Activated CD4-positive, alpha-beta memory T cell treated with anti-CD3 and anti-CD28 coated beads for 36 hours (primary cell): ENCODE measurements around the gene SEMA6B. TPM values are rescaled to one million over a fixed set of nuclear protein-coding genes. Genes with fewer than 3 reads are reported as not detected.

Experiments
- CTCF ChIA-PET: fragments of 350-600 bp; sonication (Branson Sonifier 250); formaldehyde crosslinking; loops from one replicate; lab custom pipeline; 2021; ENCODE audit warnings: antibody characterized with exemption, inconsistent platforms; lab: Charles Lee
- POLR2A ChIA-PET: fragments of 350-600 bp; sonication (Branson Sonifier 250); formaldehyde crosslinking; loops from one replicate; lab custom pipeline; 2021; ENCODE audit warnings: antibody characterized with exemption; lab: Charles Lee
- DNase-seq: peaks from one replicate; pipeline ENCODE4 v3.0.0-alpha.2; 2020
- H3K27ac Mint-ChIP-seq: one replicate; pipeline ENCODE4 v1.8.0; 2021; ENCODE audit warnings: mixed read lengths
- H3K27me3 Mint-ChIP-seq: one replicate; pipeline ENCODE4 v1.8.0; 2021; ENCODE audit warnings: mixed read lengths
- H3K36me3 Mint-ChIP-seq: one replicate; pipeline ENCODE4 v1.8.0; 2021; ENCODE audit warnings: mixed read lengths
- H3K4me1 Mint-ChIP-seq: one replicate; pipeline ENCODE4 v1.8.0; 2021; ENCODE audit warnings: low read depth, mixed read lengths
- H3K4me3 Mint-ChIP-seq: one replicate; pipeline ENCODE4 v1.8.0; 2021; ENCODE audit warnings: mild to moderate bottlenecking, mixed read lengths
- H3K9me3 Mint-ChIP-seq: one replicate; pipeline ENCODE4 v1.8.0; 2021; ENCODE audit warnings: mixed read lengths
- intact Hi-C: fragments of 100-400 bp; cut with micrococcal nuclease; formaldehyde crosslinking; loops from one replicate; pipeline ENCODE4 v1.15.1; 2023
- total RNA-seq, 2 experiments: library from RNA; stranded (reverse); gene quantifications; one replicate each; pipeline ENCODE4 v1.2.3, GENCODE V29; 2021

The SEMA6B gene
- total RNA-seq, 2 experiments from 2014 or later: 0.19 TPM; not detected in 1

DNA sequence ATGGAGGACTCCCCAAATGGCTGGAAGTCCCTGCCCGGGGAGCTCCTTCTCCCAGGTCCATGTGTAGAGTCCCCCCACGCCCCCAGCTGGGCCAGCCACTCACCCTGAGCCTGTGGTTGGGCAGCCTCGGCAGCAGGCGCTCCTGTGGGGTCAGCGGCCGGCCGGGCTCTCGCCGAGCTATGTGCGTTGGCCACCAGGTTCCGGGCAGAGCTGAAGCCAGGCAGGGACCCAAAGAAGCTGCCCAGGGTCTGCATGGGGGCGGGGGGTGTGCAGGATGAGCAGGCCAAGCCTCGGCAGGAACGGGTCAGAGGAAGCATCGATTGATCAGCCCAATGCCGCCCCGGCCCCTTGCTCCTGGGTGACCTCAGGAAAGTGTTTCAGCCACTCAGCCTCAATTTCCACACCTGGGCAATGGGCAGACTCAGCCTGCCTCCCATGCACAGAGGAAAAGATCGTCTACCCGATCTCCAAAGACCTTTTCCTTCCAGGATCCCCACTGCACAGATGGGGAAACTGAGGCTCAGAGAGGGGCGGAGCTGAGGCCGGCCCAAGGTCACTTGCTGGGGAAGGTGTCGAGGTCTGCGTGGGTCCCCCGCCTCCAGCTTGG lies 41.9 kb downstream of the SEMA6B start:
- H3K4me3 Mint-ChIP-seq: no peak overlapping the region
- POLR2A ChIA-PET: no interaction called here
- no peak overlapping the region for H3K27ac Mint-ChIP-seq
- peaks cover 3% of the 10 kb centered on the region for H3K27me3 Mint-ChIP-seq
- CTCF ChIA-PET: interaction anchor here (1.3 kb wide), 1 partner anchor 292 kb away, joined by 3 read pairs; no protein-coding TSS in a partner anchor
- H3K36me3 Mint-ChIP-seq: no peaks in the 10 kb centered on the region
- intact Hi-C loops: no loop called here
- H3K9me3 Mint-ChIP-seq: no peaks in the 10 kb centered on the region
- no peak for DNase-seq
- H3K4me1 Mint-ChIP-seq: no peaks in the 10 kb centered on the region

DNA sequence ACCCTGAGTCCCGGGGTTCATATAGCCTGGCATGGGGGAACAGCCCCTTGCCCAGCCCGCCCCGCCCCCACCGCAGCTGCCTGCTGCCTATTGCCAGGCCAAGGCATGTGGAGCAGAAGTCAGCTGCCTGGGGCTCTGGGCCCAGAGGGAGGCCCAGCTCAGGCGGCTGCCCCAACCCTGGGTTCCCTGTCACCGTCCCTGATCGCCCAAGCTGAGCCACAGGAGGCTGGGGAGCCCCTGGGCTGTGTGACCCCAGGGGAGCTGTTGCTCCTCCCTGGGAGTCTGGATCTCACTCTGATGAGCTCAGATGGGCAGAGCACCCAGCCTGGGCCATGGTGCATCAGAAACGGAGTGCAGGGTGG lies 42.6 kb downstream of the SEMA6B start:
- no peak for DNase-seq
- peaks cover 3% of the 10 kb centered on the region for H3K27me3 Mint-ChIP-seq
- no peaks in the 10 kb centered on the region for H3K36me3 Mint-ChIP-seq
- CTCF ChIA-PET: interaction anchor here (0.6 to 1.3 kb wide), 2 partner anchors 11 to 293 kb away, joined by 3 read pairs; no protein-coding TSS in a partner anchor
- no peaks in the 10 kb centered on the region for H3K4me1 Mint-ChIP-seq
- intact Hi-C loops: no loop called here
- no peak overlapping the region for H3K27ac Mint-ChIP-seq
- H3K9me3 Mint-ChIP-seq: no peaks in the 10 kb centered on the region
- POLR2A ChIA-PET: no interaction called here
- no peak overlapping the region for H3K4me3 Mint-ChIP-seq

- Mint-ChIP-seq H3K4me1 (no peaks in the 10 kb centered on the region), H3K27me3 (peaks cover 3% of the 10 kb centered on the region), H3K36me3 (no peaks in the 10 kb centered on the region), H3K27ac (no peak overlapping the region), H3K9me3 (no peaks in the 10 kb centered on the region), H3K4me3 (no peak overlapping the region)
- intact Hi-C loops: no loop called here
- ChIA-PET POLR2A (no interaction called here), CTCF (interaction anchor here (0.6 to 3.5 kb wide), 5 partner anchors 8 to 293 kb away, joined by 3 to 17 read pairs (median 3); no protein-coding TSS in a partner anchor)
- no peak for DNase-seq
These were observed 43.1 kb downstream of the SEMA6B start for GRCh38 chr19:4516199-4516938.

- ChIA-PET CTCF (interaction anchor here (1.5 to 3.5 kb wide), 3 partner anchors 8 to 121 kb away, joined by 3 to 17 read pairs (median 3); no protein-coding TSS in a partner anchor), POLR2A (no interaction called here)
- H3K36me3 Mint-ChIP-seq: no peaks in the 10 kb centered on the region
- H3K27me3 Mint-ChIP-seq: peaks cover 3% of the 10 kb centered on the region
- H3K9me3 Mint-ChIP-seq: no peaks in the 10 kb centered on the region
- H3K4me3 Mint-ChIP-seq: no peak overlapping the region
- intact Hi-C loops: no loop called here
- DNase-seq: no peak
- no peak overlapping the region for H3K27ac Mint-ChIP-seq
- H3K4me1 Mint-ChIP-seq: no peaks in the 10 kb centered on the region
These were observed 43.8 kb downstream of the SEMA6B start for GRCh38 chr19:4515732-4516131.

- Mint-ChIP-seq H3K27ac (no peak overlapping the region), H3K27me3 (no peaks in the 10 kb centered on the region), H3K4me1 (no peaks in the 10 kb centered on the region), H3K9me3 (no peaks in the 10 kb centered on the region), H3K4me3 (no peak overlapping the region), H3K36me3 (no peaks in the 10 kb centered on the region)
- no peak for DNase-seq
- intact Hi-C loops: no loop called here
- ChIA-PET CTCF (interaction anchor here (3.5 kb wide), 1 partner anchor 11 kb away, joined by 17 read pairs; no protein-coding TSS in a partner anchor), POLR2A (no interaction called here)
These were observed 46.2 kb downstream of the SEMA6B start for GRCh38 chr19:4513248-4513647.

- no peaks in the 10 kb centered on the region for H3K27me3 Mint-ChIP-seq
- H3K4me1 Mint-ChIP-seq: no peaks in the 10 kb centered on the region
- no peak overlapping the region for H3K4me3 Mint-ChIP-seq
- no peaks in the 10 kb centered on the region for H3K36me3 Mint-ChIP-seq
- no peak for DNase-seq
- ChIA-PET CTCF (no interaction called here), POLR2A (no interaction called here)
- intact Hi-C loops: no loop called here
- no peaks in the 10 kb centered on the region for H3K9me3 Mint-ChIP-seq
- H3K27ac Mint-ChIP-seq: no peak overlapping the region
These were observed 47.4 kb downstream of the SEMA6B start for GRCh38 chr19:4512070-4512469.

DNA sequence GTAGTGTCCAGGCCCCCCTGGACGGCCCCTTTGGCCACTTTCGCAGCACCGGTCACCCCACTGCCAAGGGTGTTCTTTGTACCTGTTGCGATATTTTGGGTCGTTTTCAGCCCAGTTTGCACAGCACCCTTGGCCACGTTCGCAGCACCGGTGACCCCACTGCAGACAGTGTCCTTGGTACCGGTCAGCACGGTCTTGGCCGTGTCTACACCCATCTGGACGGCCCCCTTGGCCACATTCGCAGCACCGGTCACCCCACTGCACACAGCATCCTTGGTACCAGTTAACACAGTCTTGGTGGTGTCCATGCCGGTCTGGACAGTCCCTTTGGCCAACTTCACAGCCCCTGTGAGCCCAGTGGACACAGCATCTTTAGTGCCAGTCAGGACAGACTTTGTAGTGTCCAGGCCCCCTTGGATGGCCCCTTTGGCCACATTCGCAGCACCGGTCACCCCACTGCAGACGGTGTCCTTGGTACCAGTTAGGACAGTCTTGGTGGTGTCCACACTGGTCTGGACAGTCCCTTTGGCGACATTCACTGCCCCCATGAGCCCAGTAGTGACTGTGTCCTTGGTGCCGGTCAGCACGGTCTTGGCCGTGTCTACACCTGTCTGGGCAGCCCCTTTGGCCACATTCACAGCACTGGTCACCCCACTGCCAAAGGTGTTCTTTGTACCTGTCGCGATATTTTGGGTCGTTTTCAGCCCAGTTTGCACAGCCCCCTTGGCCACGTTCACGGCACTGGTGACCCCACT lies 48.0 kb downstream of the SEMA6B start:
- CTCF ChIA-PET: no interaction called here

GRCh38 chr19:4510435-4511255 lies 48.8 kb downstream of the SEMA6B start:
- ChIA-PET CTCF (interaction anchor here (2.4 kb wide), 1 partner anchor 12 kb away, joined by 10 read pairs; no protein-coding TSS in a partner anchor), POLR2A (no interaction called here)

More for the DNA sequence above, 48.0 kb downstream of the SEMA6B start:
- Mint-ChIP-seq H3K27ac (no peak overlapping the region), H3K27me3 (no peaks in the 10 kb centered on the region), H3K36me3 (no peaks in the 10 kb centered on the region), H3K4me1 (peaks cover 3% of the 10 kb centered on the region), H3K9me3 (no peaks in the 10 kb centered on the region), H3K4me3 (no peak overlapping the region)
- POLR2A ChIA-PET: no interaction called here
- no peak for DNase-seq
- intact Hi-C loops: no loop called here

GRCh38 chr19:4508698-4509097 lies 50.8 kb downstream of the SEMA6B start:
- intact Hi-C loops: no loop called here
- H3K27ac Mint-ChIP-seq: no peak overlapping the region
- CTCF ChIA-PET: interaction anchor here (2.4 kb wide), 1 partner anchor 14 kb away, joined by 10 read pairs; no protein-coding TSS in a partner anchor

More at GRCh38 chr19:4510435-4511255, 48.8 kb downstream of the SEMA6B start:
- Mint-ChIP-seq H3K9me3 (no peaks in the 10 kb centered on the region), H3K36me3 (peaks cover 3% of the 10 kb centered on the region), H3K4me1 (peaks cover 7% of the 10 kb centered on the region), H3K27ac (no peak overlapping the region), H3K27me3 (no peaks in the 10 kb centered on the region), H3K4me3 (no peak overlapping the region)
- intact Hi-C loops: no loop called here
- no peak for DNase-seq

DNA sequence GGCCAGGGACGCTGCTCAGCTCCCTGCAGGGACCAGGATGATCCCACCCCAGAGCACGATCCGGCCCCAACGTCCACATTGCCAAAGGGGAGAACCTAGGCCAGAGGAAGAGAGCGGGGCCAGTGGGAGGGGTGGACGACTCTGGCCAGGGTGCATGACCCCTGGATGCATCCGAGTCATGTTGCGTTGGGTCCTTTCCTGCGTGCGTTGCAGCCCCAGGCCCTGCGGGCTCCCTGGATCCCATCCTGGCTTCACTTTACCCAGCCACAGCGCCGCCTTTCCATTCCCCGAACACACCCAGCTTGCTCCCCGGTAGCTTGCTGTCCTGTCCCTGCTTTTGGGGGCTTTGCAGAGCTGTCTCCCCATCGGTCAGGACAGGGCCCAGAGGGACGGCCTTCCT lies 51.7 kb downstream of the SEMA6B start:
- ChIA-PET CTCF (interaction anchor here (2.4 kb wide), 1 partner anchor 15 kb away, joined by 10 read pairs; no protein-coding TSS in a partner anchor), POLR2A (no interaction called here)
- Mint-ChIP-seq H3K4me3 (no peak overlapping the region), H3K27me3 (no peaks in the 10 kb centered on the region), H3K9me3 (no peaks in the 10 kb centered on the region), H3K4me1 (peaks cover 7% of the 10 kb centered on the region), H3K27ac (no peak overlapping the region), H3K36me3 (peaks cover 3% of the 10 kb centered on the region)
- no peak for DNase-seq
- intact Hi-C loops: no loop called here

More at GRCh38 chr19:4508698-4509097, 50.8 kb downstream of the SEMA6B start:
- Mint-ChIP-seq H3K36me3 (peaks cover 3% of the 10 kb centered on the region), H3K4me1 (peaks cover 7% of the 10 kb centered on the region), H3K4me3 (no peak overlapping the region), H3K27me3 (no peaks in the 10 kb centered on the region), H3K9me3 (no peaks in the 10 kb centered on the region)
- DNase-seq: no peak
- POLR2A ChIA-PET: no interaction called here

GRCh38 chr19:4507150-4507452 lies 52.4 kb downstream of the SEMA6B start:
- no peaks in the 10 kb centered on the region for H3K27me3 Mint-ChIP-seq
- POLR2A ChIA-PET: no interaction called here
- CTCF ChIA-PET: no interaction called here
- intact Hi-C loops: no loop called here
- no peaks in the 10 kb centered on the region for H3K9me3 Mint-ChIP-seq
- DNase-seq: no peak
- H3K36me3 Mint-ChIP-seq: peaks cover 3% of the 10 kb centered on the region
- H3K4me1 Mint-ChIP-seq: peaks cover 7% of the 10 kb centered on the region
- no peak overlapping the region for H3K27ac Mint-ChIP-seq
- H3K4me3 Mint-ChIP-seq: no peak overlapping the region
